ENCODE data around the gene TGFB1I1. TPM values are rescaled to one million over a fixed set of nuclear protein-coding genes. Genes with fewer than 3 reads are reported as not detected.
"Not testable (repeated sequence)": the region's sequence is repeated elsewhere in the genome, so short reads cannot be mapped to it uniquely, and the experiment has no call there.

Gene TGFB1I1
- total and polyA plus RNA-seq, 7 donors, result 4.5 to 11.5 (median 8.3) TPM

DNA sequence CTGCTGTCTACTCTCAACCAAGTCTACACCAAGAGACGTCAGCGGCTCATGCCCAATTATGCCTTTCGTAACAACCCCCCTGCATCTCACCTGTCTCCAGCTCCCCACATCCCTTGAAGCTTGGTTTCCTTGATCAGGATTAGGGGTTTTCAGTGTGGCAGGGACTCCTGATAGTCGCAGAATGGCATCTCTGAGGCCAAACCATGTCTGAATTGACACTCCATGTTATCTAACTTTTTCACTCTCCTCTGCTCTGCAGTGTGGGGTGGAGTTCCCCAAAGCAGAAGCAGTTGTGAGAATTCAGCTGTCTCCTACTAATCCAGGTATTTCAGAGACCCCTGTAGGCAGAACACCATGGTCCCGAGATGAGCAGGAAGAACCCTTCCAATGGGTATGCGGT, 50.1 kb downstream of the TGFB1I1 start:
- Histone ChIP-seq H3K36me3 (ENCODE audit: insufficient read depth in 1 of 2, low read depth in 1 of 2) (no peaks in the 10 kb centered on the region), H3K9me3 (no peaks in the 10 kb centered on the region), H3K27me3 (ENCODE audit: insufficient read depth in 3 of 3, low read length in 2 of 3) (no peaks in the 10 kb centered on the region), H3K4me1 (no peaks in the 10 kb centered on the region), H3K4me3 (no peak overlapping the region), H3K27ac (no peak overlapping the region)
- TF ChIP-seq, protein P1, sequence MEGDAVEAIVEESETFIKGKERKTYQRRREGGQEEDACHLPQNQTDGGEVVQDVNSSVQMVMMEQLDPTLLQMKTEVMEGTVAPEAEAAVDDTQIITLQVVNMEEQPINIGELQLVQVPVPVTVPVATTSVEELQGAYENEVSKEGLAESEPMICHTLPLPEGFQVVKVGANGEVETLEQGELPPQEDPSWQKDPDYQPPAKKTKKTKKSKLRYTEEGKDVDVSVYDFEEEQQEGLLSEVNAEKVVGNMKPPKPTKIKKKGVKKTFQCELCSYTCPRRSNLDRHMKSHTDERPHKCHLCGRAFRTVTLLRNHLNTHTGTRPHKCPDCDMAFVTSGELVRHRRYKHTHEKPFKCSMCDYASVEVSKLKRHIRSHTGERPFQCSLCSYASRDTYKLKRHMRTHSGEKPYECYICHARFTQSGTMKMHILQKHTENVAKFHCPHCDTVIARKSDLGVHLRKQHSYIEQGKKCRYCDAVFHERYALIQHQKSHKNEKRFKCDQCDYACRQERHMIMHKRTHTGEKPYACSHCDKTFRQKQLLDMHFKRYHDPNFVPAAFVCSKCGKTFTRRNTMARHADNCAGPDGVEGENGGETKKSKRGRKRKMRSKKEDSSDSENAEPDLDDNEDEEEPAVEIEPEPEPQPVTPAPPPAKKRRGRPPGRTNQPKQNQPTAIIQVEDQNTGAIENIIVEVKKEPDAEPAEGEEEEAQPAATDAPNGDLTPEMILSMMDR (IDR thresholded peaks at IDR 0.05), result no peak
- DNase-seq (no peak), ATAC-seq (no peak)
- intact Hi-C loops (cut with DNase I), result no loop called here
- WGBS, 3 donors, result 80 to 90% (median 84%) methylated on average over 6 of the region's 6 CpGs

DNA sequence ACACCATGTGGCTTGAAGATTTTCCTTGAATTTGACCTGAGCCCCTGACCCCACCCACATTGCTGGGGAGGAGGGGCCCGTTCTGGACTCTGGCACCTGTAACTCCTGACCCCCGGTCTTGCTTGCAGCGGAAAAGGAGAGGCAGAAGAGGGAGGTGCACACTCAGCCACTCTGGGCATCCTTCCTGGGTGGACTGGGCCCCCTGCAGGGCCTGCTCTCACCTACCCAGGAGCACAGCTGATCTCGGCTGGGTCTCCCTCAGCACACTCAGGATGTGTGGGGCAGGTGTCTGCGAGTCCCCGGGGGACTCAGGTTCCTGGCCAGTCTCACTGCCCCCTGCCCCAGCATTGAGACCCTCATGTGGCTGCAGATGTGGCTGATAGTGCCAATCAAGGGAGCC, 51.8 kb downstream of the TGFB1I1 start:
- H3K4me3 ChIP-seq; ATAC-seq; H3K27ac ChIP-seq; H3K9me3 ChIP-seq; H3K36me3 ChIP-seq (ENCODE audit: insufficient read depth in 1 of 2, low read depth in 1 of 2); H3K4me1 ChIP-seq; DNase-seq; intact Hi-C loops (cut with DNase I): not testable (repeated sequence)
- peaks cover 0 to 17% (median 11%) of the 10 kb centered on the region in 3 donors for H3K27me3 ChIP-seq (ENCODE audit: insufficient read depth in 3 of 3, low read length in 2 of 3)
- WGBS, 3 donors, result 35 to 52% (median 42%) methylated on average over 2 to 3 of the region's 6 CpGs

DNA sequence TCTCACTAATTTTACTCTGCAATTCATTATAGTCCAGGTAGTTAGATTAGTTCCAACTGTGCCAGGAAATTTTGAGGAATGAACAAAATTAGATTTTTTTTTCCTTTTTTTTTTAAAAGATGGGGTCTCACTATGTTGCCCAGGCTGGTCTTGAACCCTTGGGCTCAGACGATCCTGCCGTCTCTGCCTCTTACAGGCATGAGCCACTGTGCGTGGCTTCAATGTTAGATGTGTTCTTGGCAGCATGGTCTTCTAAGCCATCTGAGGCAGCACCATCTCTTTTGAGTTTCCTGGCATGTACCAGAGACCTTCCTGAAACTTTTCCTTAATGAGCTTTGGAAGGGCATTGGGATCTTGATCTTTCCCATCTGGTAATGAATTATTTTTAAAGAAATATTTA, 53.2 kb downstream of the TGFB1I1 start:
- TF ChIP-seq, protein P1 (IDR thresholded peaks at IDR 0.05), result no peak
- H3K27me3 ChIP-seq (ENCODE audit: insufficient read depth in 3 of 3, low read length in 2 of 3), result peaks cover 0 to 28% (median 14%) of the 10 kb centered on the region in 3 donors
- intact Hi-C loops (cut with DNase I), result no loop called here
- ATAC-seq (no peak), DNase-seq (no peak)
- no peaks in the 10 kb centered on the region for H3K9me3 ChIP-seq
- no peak overlapping the region for H3K27ac ChIP-seq
- 82 to 84% (median 83%) methylated on average over 3 of the region's 3 CpGs for WGBS, 3 donors
- no peaks in the 10 kb centered on the region for H3K36me3 ChIP-seq (ENCODE audit: insufficient read depth in 1 of 2, low read depth in 1 of 2)
- H3K4me3 ChIP-seq, result no peak overlapping the region
- H3K4me1 ChIP-seq, result no peaks in the 10 kb centered on the region

Other genes starting within 250 kb of the TGFB1I1 start
- gene ITGAM, start 212.2 kb upstream of the TGFB1I1 start, total RNA-seq, result 1 to 10 TPM; 3.2 to 5.9 (median 3.9) TPM
- gene ITGAM, start 212.2 kb upstream of the TGFB1I1 start, polyA plus RNA-seq, result 1 to 10 TPM in 2 of 3 donors, under 1 TPM in 1; 0.52 to 2.5 (median 1.4) TPM
- 1 to 10 TPM; 1.7 to 2.6 (median 2.1) TPM for gene ITGAX, start 117.0 kb upstream of the TGFB1I1 start, total RNA-seq
- gene ITGAX, start 117.0 kb upstream of the TGFB1I1 start, polyA plus RNA-seq, result under 1 TPM; 0.34 to 0.70 (median 0.39) TPM
- under 1 TPM in 2 of 4 donors, not detected in 2; 0.07 to 0.42 TPM for gene ITGAD, start 78.8 kb upstream of the TGFB1I1 start, total RNA-seq
- gene ITGAD, start 78.8 kb upstream of the TGFB1I1 start, polyA plus RNA-seq, result under 1 TPM in 2 of 3 donors, not detected in 1; 0.01 to 0.05 TPM
- gene COX6A2, start 43.8 kb upstream of the TGFB1I1 start, total RNA-seq, result 1,000 to 10,000 TPM; 1,027 to 1,232 (median 1,156) TPM
- 1,000 to 10,000 TPM; 1,633 to 3,792 (median 3,386) TPM for gene COX6A2, start 43.8 kb upstream of the TGFB1I1 start, polyA plus RNA-seq
- 1 to 10 TPM in 1 of 4 donors, under 1 TPM in 3; 0.32 to 1.8 (median 0.93) TPM for gene ZNF843, start 29.4 kb upstream of the TGFB1I1 start, total RNA-seq
- gene ZNF843, start 29.4 kb upstream of the TGFB1I1 start, polyA plus RNA-seq, result 1 to 10 TPM in 1 of 3 donors, under 1 TPM in 2; 0.17 to 1.5 (median 0.30) TPM
- gene ARMC5, start 12.7 kb upstream of the TGFB1I1 start, total RNA-seq, result 10 to 100 TPM; 10.1 to 18.7 (median 13.1) TPM
- 10 to 100 TPM in 1 of 3 donors, 1 to 10 TPM in 2; 6.5 to 11.7 (median 8.5) TPM for gene ARMC5, start 12.7 kb upstream of the TGFB1I1 start, polyA plus RNA-seq
- gene SLC5A2, start 11.0 kb downstream of the TGFB1I1 start, total RNA-seq, result not detected
- under 1 TPM; 0.08 to 0.35 (median 0.26) TPM for gene SLC5A2, start 11.0 kb downstream of the TGFB1I1 start, polyA plus RNA-seq
- 10 to 100 TPM in 3 of 4 donors, 1 to 10 TPM in 1; 6.9 to 16.2 (median 11.9) TPM for gene RUSF1, start 36.2 kb downstream of the TGFB1I1 start, total RNA-seq
- gene RUSF1, start 36.2 kb downstream of the TGFB1I1 start, polyA plus RNA-seq, result 10 to 100 TPM in 1 of 3 donors, 1 to 10 TPM in 2; 8.1 to 12.0 (median 9.9) TPM
- 1 to 10 TPM in 1 of 4 donors, not detected in 3; 3.5 TPM for gene AHSP, start 55.7 kb downstream of the TGFB1I1 start, total RNA-seq
- gene AHSP, start 55.7 kb downstream of the TGFB1I1 start, polyA plus RNA-seq, result not detected

All from psoas muscle (tissue), 8 donors.